SK-N-SH (cell line): ENCODE data around the gene ANKRD60.

Experiments used
- NRF1 ChIP-seq: IDR thresholded peaks from 2 replicates; pipeline ENCODE4 v1.6.1; 2012; ENCODE audit warnings: low read depth, mild to moderate bottlenecking, low read length
- POLR2AphosphoS5 ChIP-seq: IDR thresholded peaks from 2 replicates; pipeline ENCODE4 v1.6.1; 2012; ENCODE audit warnings: low read depth, low read length
- RCOR1 ChIP-seq: fragments of 150-350 bp; IDR thresholded peaks from 2 replicates; pipeline ENCODE4 v1.6.1; 2017; ENCODE audit warnings: antibody characterized with exemption, low read length
- RFX5 ChIP-seq: IDR thresholded peaks from 2 replicates; pipeline ENCODE4 v1.6.1; 2012; ENCODE audit warnings: mild to moderate bottlenecking, improper control_type of control experiment, low read length
- SIN3A ChIP-seq: IDR thresholded peaks from 2 replicates; pipeline ENCODE4 v1.6.1; 2012; ENCODE audit warnings: low read depth, mild to moderate bottlenecking, low read length, moderate library complexity, borderline replicate concordance
- TAF1 ChIP-seq: IDR thresholded peaks from 2 replicates; pipeline ENCODE4 v1.6.1; 2012; ENCODE audit warnings: low read depth, mild to moderate bottlenecking, low read length, moderate library complexity, borderline replicate concordance
- TEAD4 ChIP-seq: IDR thresholded peaks from 2 replicates; pipeline ENCODE4 v1.4.0; 2012; ENCODE audit warnings: mild to moderate bottlenecking, borderline replicate concordance; ENCODE audit not compliant: insufficient read depth
- TF ChIP-seq, protein P1 (sequence below): fragments of 200-600 bp; sonication (generic); IDR thresholded peaks from 2 replicates; pipeline ENCODE4 v1.6.1; 2017; ENCODE audit warnings: antibody characterized with exemption, mild to moderate bottlenecking, moderate library complexity
- TF ChIP-seq, protein P2 (sequence below): IDR thresholded peaks from 2 replicates; pipeline ENCODE4 v1.6.1; 2012; ENCODE audit warnings: mild to moderate bottlenecking, low read depth, low read length, moderate library complexity
- TF ChIP-seq, protein P3 (sequence below): IDR thresholded peaks from 2 replicates; pipeline ENCODE4 v1.4.0; 2012; ENCODE audit warnings: low read depth
- TF ChIP-seq, protein P4 (sequence below): IDR thresholded peaks from 2 replicates; pipeline ENCODE4; 2012

DNA sequence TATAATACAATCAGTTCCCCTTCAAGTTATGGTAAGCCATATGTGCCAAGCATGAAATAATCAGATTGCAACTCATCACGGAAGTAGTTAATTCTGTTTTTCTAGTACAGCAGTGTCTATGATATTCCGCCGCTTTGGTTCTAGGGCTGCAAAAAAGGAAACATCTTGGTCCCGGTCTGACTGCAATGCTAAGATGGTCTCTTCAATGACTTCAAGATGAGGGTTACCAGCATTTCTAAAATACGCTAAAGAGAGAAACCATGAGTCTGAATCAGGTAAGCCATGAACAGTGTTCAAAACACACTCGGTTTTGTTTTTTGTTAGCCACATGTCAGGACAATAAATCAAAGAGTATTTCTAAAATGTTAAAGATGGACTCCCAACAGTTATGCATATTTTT is 3.2 kb upstream of the ANKRD60 start:
- TF ChIP-seq, protein P1, sequence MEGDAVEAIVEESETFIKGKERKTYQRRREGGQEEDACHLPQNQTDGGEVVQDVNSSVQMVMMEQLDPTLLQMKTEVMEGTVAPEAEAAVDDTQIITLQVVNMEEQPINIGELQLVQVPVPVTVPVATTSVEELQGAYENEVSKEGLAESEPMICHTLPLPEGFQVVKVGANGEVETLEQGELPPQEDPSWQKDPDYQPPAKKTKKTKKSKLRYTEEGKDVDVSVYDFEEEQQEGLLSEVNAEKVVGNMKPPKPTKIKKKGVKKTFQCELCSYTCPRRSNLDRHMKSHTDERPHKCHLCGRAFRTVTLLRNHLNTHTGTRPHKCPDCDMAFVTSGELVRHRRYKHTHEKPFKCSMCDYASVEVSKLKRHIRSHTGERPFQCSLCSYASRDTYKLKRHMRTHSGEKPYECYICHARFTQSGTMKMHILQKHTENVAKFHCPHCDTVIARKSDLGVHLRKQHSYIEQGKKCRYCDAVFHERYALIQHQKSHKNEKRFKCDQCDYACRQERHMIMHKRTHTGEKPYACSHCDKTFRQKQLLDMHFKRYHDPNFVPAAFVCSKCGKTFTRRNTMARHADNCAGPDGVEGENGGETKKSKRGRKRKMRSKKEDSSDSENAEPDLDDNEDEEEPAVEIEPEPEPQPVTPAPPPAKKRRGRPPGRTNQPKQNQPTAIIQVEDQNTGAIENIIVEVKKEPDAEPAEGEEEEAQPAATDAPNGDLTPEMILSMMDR: no peak
- TF ChIP-seq, protein P2, sequence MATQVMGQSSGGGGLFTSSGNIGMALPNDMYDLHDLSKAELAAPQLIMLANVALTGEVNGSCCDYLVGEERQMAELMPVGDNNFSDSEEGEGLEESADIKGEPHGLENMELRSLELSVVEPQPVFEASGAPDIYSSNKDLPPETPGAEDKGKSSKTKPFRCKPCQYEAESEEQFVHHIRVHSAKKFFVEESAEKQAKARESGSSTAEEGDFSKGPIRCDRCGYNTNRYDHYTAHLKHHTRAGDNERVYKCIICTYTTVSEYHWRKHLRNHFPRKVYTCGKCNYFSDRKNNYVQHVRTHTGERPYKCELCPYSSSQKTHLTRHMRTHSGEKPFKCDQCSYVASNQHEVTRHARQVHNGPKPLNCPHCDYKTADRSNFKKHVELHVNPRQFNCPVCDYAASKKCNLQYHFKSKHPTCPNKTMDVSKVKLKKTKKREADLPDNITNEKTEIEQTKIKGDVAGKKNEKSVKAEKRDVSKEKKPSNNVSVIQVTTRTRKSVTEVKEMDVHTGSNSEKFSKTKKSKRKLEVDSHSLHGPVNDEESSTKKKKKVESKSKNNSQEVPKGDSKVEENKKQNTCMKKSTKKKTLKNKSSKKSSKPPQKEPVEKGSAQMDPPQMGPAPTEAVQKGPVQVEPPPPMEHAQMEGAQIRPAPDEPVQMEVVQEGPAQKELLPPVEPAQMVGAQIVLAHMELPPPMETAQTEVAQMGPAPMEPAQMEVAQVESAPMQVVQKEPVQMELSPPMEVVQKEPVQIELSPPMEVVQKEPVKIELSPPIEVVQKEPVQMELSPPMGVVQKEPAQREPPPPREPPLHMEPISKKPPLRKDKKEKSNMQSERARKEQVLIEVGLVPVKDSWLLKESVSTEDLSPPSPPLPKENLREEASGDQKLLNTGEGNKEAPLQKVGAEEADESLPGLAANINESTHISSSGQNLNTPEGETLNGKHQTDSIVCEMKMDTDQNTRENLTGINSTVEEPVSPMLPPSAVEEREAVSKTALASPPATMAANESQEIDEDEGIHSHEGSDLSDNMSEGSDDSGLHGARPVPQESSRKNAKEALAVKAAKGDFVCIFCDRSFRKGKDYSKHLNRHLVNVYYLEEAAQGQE: no peak
- TF ChIP-seq TAF1 (no peak), SIN3A (no peak), POLR2AphosphoS5 (no peak), TEAD4 (no peak), RFX5 (no peak), NRF1 (no peak), RCOR1 (0 out of 2 replicates have a peak, but pooled peaks have one; percentile 45)
- TF ChIP-seq, protein P3, sequence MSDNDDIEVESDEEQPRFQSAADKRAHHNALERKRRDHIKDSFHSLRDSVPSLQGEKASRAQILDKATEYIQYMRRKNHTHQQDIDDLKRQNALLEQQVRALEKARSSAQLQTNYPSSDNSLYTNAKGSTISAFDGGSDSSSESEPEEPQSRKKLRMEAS: no peak
- TF ChIP-seq, protein P4, sequence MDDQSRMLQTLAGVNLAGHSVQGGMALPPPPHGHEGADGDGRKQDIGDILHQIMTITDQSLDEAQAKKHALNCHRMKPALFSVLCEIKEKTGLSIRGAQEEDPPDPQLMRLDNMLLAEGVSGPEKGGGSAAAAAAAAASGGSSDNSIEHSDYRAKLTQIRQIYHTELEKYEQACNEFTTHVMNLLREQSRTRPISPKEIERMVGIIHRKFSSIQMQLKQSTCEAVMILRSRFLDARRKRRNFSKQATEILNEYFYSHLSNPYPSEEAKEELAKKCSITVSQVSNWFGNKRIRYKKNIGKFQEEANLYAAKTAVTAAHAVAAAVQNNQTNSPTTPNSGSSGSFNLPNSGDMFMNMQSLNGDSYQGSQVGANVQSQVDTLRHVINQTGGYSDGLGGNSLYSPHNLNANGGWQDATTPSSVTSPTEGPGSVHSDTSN: no peak
